GM23338 (cell line): ENCODE data around the gene CADM4. TPM values are rescaled to one million over a fixed set of nuclear protein-coding genes. Genes with fewer than 3 reads are reported as not detected.
A peak's percentile ranks its signal among the peaks of the same experiment; 100 is the strongest.

Source experiments
- ATAC-seq: fragments of 200-7000 bp; cut with Tn5 transposase; 3 replicates; pipeline ENCODE4 v1.9.1; 2020
- DNase-seq: peaks from one replicate; pipeline ENCODE4 v3.0.0-alpha.2; 2015; ENCODE audit warnings: low spot score
- H2AFZ ChIP-seq: fragments of 200-600 bp; sonication (generic); 2 replicates; pipeline ENCODE4 v1.8.0; 2016; ENCODE audit warnings: antibody characterized with exemption, mild to moderate bottlenecking, moderate library complexity
- H3F3A ChIP-seq: fragments of 200-600 bp; sonication (generic); replicated peaks from 2 replicates; pipeline ENCODE4 v1.8.0; 2017; ENCODE audit warnings: antibody characterized with exemption, mixed run types, low read depth
- H3K27ac ChIP-seq: fragments of 200-600 bp; sonication (generic); 2 replicates; pipeline ENCODE4 v1.6.1; 2016; ENCODE audit warnings: low read depth
- H3K27me3 ChIP-seq: fragments of 200-600 bp; sonication (generic); 2 replicates; pipeline ENCODE4 v1.8.0; 2016; ENCODE audit warnings: mild to moderate bottlenecking, mixed run types, moderate library complexity; ENCODE audit not compliant: insufficient read depth
- H3K36me3 ChIP-seq: fragments of 200-600 bp; sonication (generic); 2 replicates; pipeline ENCODE4 v1.8.0; 2016; ENCODE audit warnings: mild to moderate bottlenecking; ENCODE audit not compliant: insufficient read depth
- H3K4me1 ChIP-seq: fragments of 200-600 bp; sonication (generic); 2 replicates; pipeline ENCODE4 v1.8.0; 2016; ENCODE audit warnings: mild to moderate bottlenecking, moderate library complexity; ENCODE audit not compliant: insufficient read depth
- H3K4me2 ChIP-seq: fragments of 200-600 bp; sonication (generic); 2 replicates; pipeline ENCODE4 v1.7.1; 2017; ENCODE audit warnings: mixed run types
- H3K4me3 ChIP-seq: fragments of 200-600 bp; sonication (generic); 2 replicates; pipeline ENCODE4 v1.6.1; 2016; ENCODE audit warnings: mixed run types
- H3K79me2 ChIP-seq: fragments of 200-600 bp; sonication (generic); replicated peaks from 2 replicates; pipeline ENCODE4 v1.8.0; 2017; ENCODE audit warnings: mild to moderate bottlenecking; ENCODE audit not compliant: insufficient read depth
- H3K9me2 ChIP-seq: fragments of 200-600 bp; sonication (generic); 2 replicates; pipeline ENCODE4 v1.8.0; 2017; ENCODE audit not compliant: insufficient read depth
- H4K20me1 ChIP-seq: fragments of 200-600 bp; sonication (generic); replicated peaks from 2 replicates; pipeline ENCODE4 v1.8.0; 2017; ENCODE audit warnings: mild to moderate bottlenecking; ENCODE audit not compliant: insufficient read depth
- H3K27ac Mint-ChIP-seq: 2 replicates; pipeline ENCODE4 v1.8.0; 2020; ENCODE audit warnings: inconsistent platforms, mild to moderate bottlenecking, moderate library complexity, mixed read lengths
- H3K27me3 Mint-ChIP-seq: 3 replicates; pipeline ENCODE4 v1.8.0; 2022; ENCODE audit warnings: low read depth, mild to moderate bottlenecking, moderate library complexity, mixed read lengths, inconsistent platforms; ENCODE audit not compliant: insufficient read depth, poor library complexity
- H3K36me3 Mint-ChIP-seq: 3 replicates; pipeline ENCODE4 v1.8.0; 2021; ENCODE audit warnings: low read depth, mild to moderate bottlenecking, inconsistent platforms, moderate library complexity, mixed read lengths
- H3K4me1 Mint-ChIP-seq: 3 replicates; pipeline ENCODE4 v1.8.0; 2020; ENCODE audit warnings: mild to moderate bottlenecking, inconsistent platforms, mixed read lengths
- H3K4me3 Mint-ChIP-seq: 3 replicates; pipeline ENCODE4 v1.8.0; 2021; ENCODE audit warnings: moderate library complexity, mild to moderate bottlenecking, inconsistent platforms, mixed read lengths
- H3K9me3 Mint-ChIP-seq: 3 replicates; pipeline ENCODE4 v1.8.0; 2020; ENCODE audit warnings: moderate library complexity, mild to moderate bottlenecking, inconsistent platforms, mixed read lengths
- CREB1 ChIP-seq: fragments of 250-450 bp; sonication (Bioruptor Pico); IDR thresholded peaks from 2 replicates; pipeline ENCODE4 v1.5.0; 2020; ENCODE audit warnings: low read depth, mild to moderate bottlenecking, moderate library complexity
- EZH2 ChIP-seq: fragments of 200-600 bp; sonication (generic); IDR thresholded peaks from one replicate; pipeline ENCODE4 v1.8.0; 2017; ENCODE audit warnings: antibody characterized with exemption, mild to moderate bottlenecking, low read depth; ENCODE audit not compliant: unreplicated experiment
- EZH2phosphoT487 ChIP-seq: fragments of 200-600 bp; sonication (generic); IDR thresholded peaks from one replicate; pipeline ENCODE4 v1.8.1; 2018; ENCODE audit warnings: antibody characterized with exemption; ENCODE audit not compliant: unreplicated experiment
- JUNB ChIP-seq: IDR thresholded peaks from one replicate; pipeline ENCODE4 v1.6.1; 2016; ENCODE audit warnings: antibody characterized with exemption; ENCODE audit not compliant: unreplicated experiment
- ZNF331 ChIP-seq: fragments of 250-450 bp; sonication (Bioruptor Pico); IDR thresholded peaks from 2 replicates; pipeline ENCODE4 v1.5.0; 2020; ENCODE audit warnings: low read depth, mild to moderate bottlenecking, moderate library complexity
- polyA plus RNA-seq: library from polyadenylated mRNA; unstranded; fragments of >200 nt; fragmentation: Nextera tagmentation; extraction: Ambion mirVana; gene quantifications from 2 replicates; pipeline ENCODE4 v1.2.1, GENCODE V29; 2016
- total RNA-seq: library from RNA; depleted of rRNA; stranded (reverse); fragments of >200 nt; shearing (Covaris generic); gene quantifications from 2 replicates; pipeline ENCODE4 v1.2.3, GENCODE V29; 2014
- TF ChIP-seq, protein P1 (sequence below): IDR thresholded peaks from one replicate; pipeline ENCODE4 v1.6.1; 2018; ENCODE audit warnings: antibody characterized with exemption; ENCODE audit not compliant: unreplicated experiment

The CADM4 gene
- total and polyA plus RNA-seq, 2 experiments from 2014 or later: 3.7 to 21.2 TPM

DNA sequence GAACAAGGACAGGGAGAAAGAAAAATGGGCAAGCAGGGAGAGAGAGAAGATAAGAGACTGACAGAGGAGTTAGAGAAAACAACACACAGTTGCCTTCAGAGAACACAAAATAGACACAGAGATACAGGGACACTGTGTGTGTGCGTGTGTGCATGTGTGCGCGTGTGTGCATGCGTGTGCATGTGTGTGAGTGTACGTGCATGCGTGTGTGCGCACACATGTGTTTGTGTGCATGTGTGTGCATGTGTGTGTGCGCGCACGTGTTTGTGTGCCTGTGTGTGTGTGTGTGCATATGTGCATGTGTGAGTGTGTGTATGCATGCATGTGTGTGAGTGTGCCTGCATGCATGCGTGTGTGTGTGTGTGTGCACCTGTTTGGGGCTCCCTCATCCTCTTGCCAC is 36.3 kb upstream of the CADM4 start:
- Mint-ChIP-seq H3K4me1 (peaks cover 17% of the 10 kb centered on the region), H3K27ac (no peak overlapping the region)

DNA sequence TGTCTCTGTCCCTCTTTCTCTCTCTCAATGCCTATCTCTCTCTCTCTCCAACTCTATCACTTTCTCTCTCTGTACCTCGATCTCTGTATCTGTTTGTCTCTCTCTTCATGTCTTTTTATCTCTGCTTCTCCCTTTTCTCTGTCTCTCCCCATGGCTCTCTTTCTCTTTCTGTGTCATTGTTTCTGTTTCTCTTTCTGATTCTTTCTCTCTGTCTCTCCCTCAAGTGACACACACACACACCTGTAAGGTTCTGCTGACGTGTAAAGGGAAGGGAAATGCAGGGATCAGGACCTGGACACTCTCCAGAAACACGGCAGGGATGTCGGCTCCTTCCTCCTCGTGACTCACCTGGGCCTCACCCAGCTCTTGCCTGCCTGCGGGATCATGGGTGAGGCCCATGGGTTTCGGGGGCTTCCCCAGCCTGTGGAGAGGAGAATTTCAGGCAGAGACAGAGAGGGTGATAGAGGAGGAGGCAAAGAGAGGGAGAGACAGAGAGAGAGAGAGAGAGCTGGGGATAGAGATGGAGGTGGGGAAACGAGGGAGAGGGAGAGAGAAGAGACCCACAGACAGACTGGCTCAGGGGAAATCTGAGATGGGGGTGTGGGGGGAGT is 35.7 kb upstream of the CADM4 start:
- peak; percentile 32 for DNase-seq

More for the DNA sequence above, 36.3 kb upstream of the CADM4 start:
- Histone ChIP-seq H3K4me3 (no peak overlapping the region), H3K27me3 (peaks cover 6% of the 10 kb centered on the region), H3K27ac (no peak overlapping the region), H3K79me2 (no peaks in the 10 kb centered on the region), H4K20me1 (no peaks in the 10 kb centered on the region), H3K9me2 (no peaks in the 10 kb centered on the region), H2AFZ (no peak overlapping the region), H3K4me1 (peaks cover 11% of the 10 kb centered on the region; the same call in 1 of the 2 replicates), H3K36me3 (no peaks in the 10 kb centered on the region), H3K4me2 (no peak overlapping the region), H3F3A (no peaks in the 10 kb centered on the region)
- DNase-seq (no peak), ATAC-seq (no peak)
- Mint-ChIP-seq H3K27me3 (peaks cover 3% of the 10 kb centered on the region), H3K4me3 (no peak overlapping the region), H3K9me3 (no peaks in the 10 kb centered on the region), H3K36me3 (no peaks in the 10 kb centered on the region)
- TF ChIP-seq EZH2phosphoT487 (no peak), CREB1 (no peak), ZNF331 (CRISPR knock-in tag) (no peak)

More for the DNA sequence above, 35.7 kb upstream of the CADM4 start:
- Histone ChIP-seq H3K36me3 (no peaks in the 10 kb centered on the region), H3K79me2 (no peaks in the 10 kb centered on the region), H2AFZ (peak overlapping the region; percentile 96), H3K4me2 (no peak overlapping the region), H3K27me3 (peaks cover 11% of the 10 kb centered on the region), H3K4me3 (no peak overlapping the region), H3K9me2 (no peaks in the 10 kb centered on the region), H4K20me1 (no peaks in the 10 kb centered on the region), H3F3A (no peaks in the 10 kb centered on the region), H3K27ac (no peak overlapping the region), H3K4me1 (peaks cover 16% of the 10 kb centered on the region; the same call in 1 of the 2 replicates)
- Mint-ChIP-seq H3K4me1 (peaks cover 22% of the 10 kb centered on the region), H3K27me3 (peaks cover 3% of the 10 kb centered on the region), H3K36me3 (no peaks in the 10 kb centered on the region), H3K9me3 (no peaks in the 10 kb centered on the region), H3K4me3 (no peak overlapping the region; the same call in 2 of the 3 replicates), H3K27ac (no peak overlapping the region)
- ATAC-seq: peak; percentile 27; the same call in 2 of the 3 replicates
- TF ChIP-seq JUNB (no peak), EZH2 (no peak), CREB1 (no peak), ZNF331 (CRISPR knock-in tag) (no peak), EZH2phosphoT487 (no peak)
- TF ChIP-seq, protein P1, sequence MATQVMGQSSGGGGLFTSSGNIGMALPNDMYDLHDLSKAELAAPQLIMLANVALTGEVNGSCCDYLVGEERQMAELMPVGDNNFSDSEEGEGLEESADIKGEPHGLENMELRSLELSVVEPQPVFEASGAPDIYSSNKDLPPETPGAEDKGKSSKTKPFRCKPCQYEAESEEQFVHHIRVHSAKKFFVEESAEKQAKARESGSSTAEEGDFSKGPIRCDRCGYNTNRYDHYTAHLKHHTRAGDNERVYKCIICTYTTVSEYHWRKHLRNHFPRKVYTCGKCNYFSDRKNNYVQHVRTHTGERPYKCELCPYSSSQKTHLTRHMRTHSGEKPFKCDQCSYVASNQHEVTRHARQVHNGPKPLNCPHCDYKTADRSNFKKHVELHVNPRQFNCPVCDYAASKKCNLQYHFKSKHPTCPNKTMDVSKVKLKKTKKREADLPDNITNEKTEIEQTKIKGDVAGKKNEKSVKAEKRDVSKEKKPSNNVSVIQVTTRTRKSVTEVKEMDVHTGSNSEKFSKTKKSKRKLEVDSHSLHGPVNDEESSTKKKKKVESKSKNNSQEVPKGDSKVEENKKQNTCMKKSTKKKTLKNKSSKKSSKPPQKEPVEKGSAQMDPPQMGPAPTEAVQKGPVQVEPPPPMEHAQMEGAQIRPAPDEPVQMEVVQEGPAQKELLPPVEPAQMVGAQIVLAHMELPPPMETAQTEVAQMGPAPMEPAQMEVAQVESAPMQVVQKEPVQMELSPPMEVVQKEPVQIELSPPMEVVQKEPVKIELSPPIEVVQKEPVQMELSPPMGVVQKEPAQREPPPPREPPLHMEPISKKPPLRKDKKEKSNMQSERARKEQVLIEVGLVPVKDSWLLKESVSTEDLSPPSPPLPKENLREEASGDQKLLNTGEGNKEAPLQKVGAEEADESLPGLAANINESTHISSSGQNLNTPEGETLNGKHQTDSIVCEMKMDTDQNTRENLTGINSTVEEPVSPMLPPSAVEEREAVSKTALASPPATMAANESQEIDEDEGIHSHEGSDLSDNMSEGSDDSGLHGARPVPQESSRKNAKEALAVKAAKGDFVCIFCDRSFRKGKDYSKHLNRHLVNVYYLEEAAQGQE: no peak
